Measurements from ENCODE around the gene FALEC.

Gene FALEC

GRCh38 chr1:150511985-150512660 lies 3.4 kb upstream of the FALEC start:
- no peak for DNase-seq (ENCODE audit: low read depth in 2 of 2)

GRCh38 chr1:150512846-150513245 lies 2.7 kb upstream of the FALEC start:
- DNase-seq (ENCODE audit: low read depth in 2 of 2): no peak

- no peak for DNase-seq (ENCODE audit: low read depth in 2 of 2)
These were observed 2.2 kb upstream of the FALEC start for GRCh38 chr1:150513351-150513791.

GRCh38 chr1:150514260-150514659 lies 1.3 kb upstream of the FALEC start:
- no peak for DNase-seq (ENCODE audit: low read depth in 2 of 2)

GRCh38 chr1:150514913-150515327 lies 632 bp upstream of the FALEC start:
- DNase-seq (ENCODE audit: low read depth in 2 of 2): no peak

- no peak for DNase-seq (ENCODE audit: low read depth in 2 of 2)
These were observed 569 bp downstream of the FALEC start for GRCh38 chr1:150516050-150516591.

GRCh38 chr1:150516616-150517015 lies 1.1 kb downstream of the FALEC start:
- DNase-seq (ENCODE audit: low read depth in 2 of 2): no peak

GRCh38 chr1:150521196-150521968 lies 5.8 kb downstream of the FALEC start:
- no peak for DNase-seq (ENCODE audit: low read depth in 2 of 2)

GRCh38 chr1:150525348-150525747 lies 9.8 kb downstream of the FALEC start:
- no peak for DNase-seq (ENCODE audit: low read depth in 2 of 2)

GRCh38 chr1:150528196-150528595 lies 12.6 kb downstream of the FALEC start:
- DNase-seq (ENCODE audit: low read depth in 2 of 2): no peak

GRCh38 chr1:150529017-150529416 lies 13.5 kb downstream of the FALEC start:
- DNase-seq (ENCODE audit: low read depth in 2 of 2): no peak

GRCh38 chr1:150530491-150531159 lies 15.1 kb downstream of the FALEC start:
- no peak for DNase-seq (ENCODE audit: low read depth in 2 of 2)

- DNase-seq (ENCODE audit: low read depth in 2 of 2): no peak
These were observed 17.3 kb downstream of the FALEC start for GRCh38 chr1:150532860-150533259.

GRCh38 chr1:150534002-150534401 lies 18.4 kb downstream of the FALEC start:
- DNase-seq (ENCODE audit: low read depth in 2 of 2): no peak

- no peak for DNase-seq (ENCODE audit: low read depth in 2 of 2)
These were observed 20.1 kb downstream of the FALEC start for GRCh38 chr1:150535511-150536287.

GRCh38 chr1:150536836-150537731 lies 21.5 kb downstream of the FALEC start:
- no peak for DNase-seq (ENCODE audit: low read depth in 2 of 2)

- DNase-seq (ENCODE audit: low read depth in 2 of 2): no peak
These were observed 22.5 kb downstream of the FALEC start for GRCh38 chr1:150537732-150538684.

GRCh38 chr1:150543500-150544143 lies 28.1 kb downstream of the FALEC start:
- no peak for DNase-seq (ENCODE audit: low read depth in 2 of 2)

GRCh38 chr1:150544204-150544603 lies 28.7 kb downstream of the FALEC start:
- no peak for DNase-seq (ENCODE audit: low read depth in 2 of 2)
